IgD-negative memory B cell (primary cell): ENCODE measurements around the gene MUC13. TPM values are rescaled to one million over a fixed set of nuclear protein-coding genes. Genes with fewer than 3 reads are reported as not detected.

ENCODE experiments used
- H3K27ac Mint-ChIP-seq, 3 donors: one replicate each; pipeline ENCODE4 v1.8.0; 2020 to 2022; ENCODE audit warnings: mild to moderate bottlenecking in 3 of 3, mixed read lengths in 3 of 3, moderate library complexity in 1 of 3
- H3K27me3 Mint-ChIP-seq: one replicate; pipeline ENCODE4 v1.8.0; 2021; ENCODE audit warnings: mixed read lengths
- H3K36me3 Mint-ChIP-seq: one replicate; pipeline ENCODE4 v1.8.0; 2020; ENCODE audit warnings: mild to moderate bottlenecking, mixed read lengths
- H3K4me1 Mint-ChIP-seq, 3 donors: one replicate each; pipeline ENCODE4 v1.8.0; 2020 to 2022; ENCODE audit warnings: mixed read lengths in 3 of 3, mild to moderate bottlenecking in 1 of 3
- H3K4me3 Mint-ChIP-seq, 4 donors: one replicate each; pipeline ENCODE4 v1.8.0; 2020 to 2022; ENCODE audit warnings: mild to moderate bottlenecking in 4 of 4, mixed read lengths in 4 of 4, moderate library complexity in 3 of 4
- H3K9me3 Mint-ChIP-seq, 3 donors: one replicate each; pipeline ENCODE4 v1.8.0; 2020 to 2021; ENCODE audit warnings: mixed read lengths in 3 of 3, mild to moderate bottlenecking in 1 of 3
- polyA plus RNA-seq: library from polyadenylated mRNA; unstranded; fragments of 300-500 nt; fragmentation: Illumina TruSeq; gene quantifications from one replicate; pipeline ENCODE4 v1.2.3, GENCODE V29; 2021

MUC13 gene
- polyA plus RNA-seq, 1 donor from 2014 or later: not detected

- peaks cover 0 to 3% (median 2%) of the 10 kb centered on the region in 3 donors for H3K4me1 Mint-ChIP-seq
- no peaks in the 10 kb centered on the region for H3K9me3 Mint-ChIP-seq
- H3K36me3 Mint-ChIP-seq: peaks cover 2% of the 10 kb centered on the region
- H3K4me3 Mint-ChIP-seq: no peak overlapping the region
- no peaks in the 10 kb centered on the region for H3K27me3 Mint-ChIP-seq
- H3K27ac Mint-ChIP-seq: peak overlapping the region in 1 of 3 donors; percentile 7
These were observed 37.6 kb downstream of the MUC13 start for GRCh38 chr3:124896824-124897526.

DNA sequence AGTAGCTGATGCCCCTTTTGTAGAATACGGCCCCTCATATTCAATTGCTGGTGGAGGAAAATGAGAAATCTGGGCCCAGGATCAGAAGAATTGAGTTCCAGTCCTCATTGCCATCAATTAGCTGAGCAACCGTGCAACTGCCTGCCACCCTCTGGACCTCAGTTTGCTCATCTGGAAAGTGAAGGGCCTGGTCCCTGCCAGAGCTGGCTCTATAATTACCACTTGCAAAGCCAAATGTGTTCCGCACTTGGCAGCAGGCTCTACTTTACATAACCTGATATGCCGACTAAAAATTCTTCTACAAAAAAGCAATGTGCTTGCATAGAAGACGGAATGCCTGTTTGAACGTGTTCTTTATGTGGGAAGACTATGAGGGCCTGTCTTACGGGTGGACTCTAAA, 38.8 kb downstream of the MUC13 start:
- Mint-ChIP-seq H3K4me1 (peaks cover 0 to under 1% (median 0%) of the 10 kb centered on the region in 3 donors), H3K9me3 (no peaks in the 10 kb centered on the region), H3K27me3 (no peaks in the 10 kb centered on the region), H3K27ac (no peak overlapping the region), H3K36me3 (peaks cover 2% of the 10 kb centered on the region), H3K4me3 (no peak overlapping the region)

GRCh38 chr3:124893526-124893925, 41.0 kb downstream of the MUC13 start:
- H3K36me3 Mint-ChIP-seq: peaks cover 2% of the 10 kb centered on the region
- no peak overlapping the region for H3K27ac Mint-ChIP-seq
- peaks cover 2% of the 10 kb centered on the region for H3K27me3 Mint-ChIP-seq
- no peak overlapping the region for H3K4me3 Mint-ChIP-seq
- H3K4me1 Mint-ChIP-seq: peaks cover 0 to 5% (median 0%) of the 10 kb centered on the region in 3 donors
- no peaks in the 10 kb centered on the region for H3K9me3 Mint-ChIP-seq

DNA sequence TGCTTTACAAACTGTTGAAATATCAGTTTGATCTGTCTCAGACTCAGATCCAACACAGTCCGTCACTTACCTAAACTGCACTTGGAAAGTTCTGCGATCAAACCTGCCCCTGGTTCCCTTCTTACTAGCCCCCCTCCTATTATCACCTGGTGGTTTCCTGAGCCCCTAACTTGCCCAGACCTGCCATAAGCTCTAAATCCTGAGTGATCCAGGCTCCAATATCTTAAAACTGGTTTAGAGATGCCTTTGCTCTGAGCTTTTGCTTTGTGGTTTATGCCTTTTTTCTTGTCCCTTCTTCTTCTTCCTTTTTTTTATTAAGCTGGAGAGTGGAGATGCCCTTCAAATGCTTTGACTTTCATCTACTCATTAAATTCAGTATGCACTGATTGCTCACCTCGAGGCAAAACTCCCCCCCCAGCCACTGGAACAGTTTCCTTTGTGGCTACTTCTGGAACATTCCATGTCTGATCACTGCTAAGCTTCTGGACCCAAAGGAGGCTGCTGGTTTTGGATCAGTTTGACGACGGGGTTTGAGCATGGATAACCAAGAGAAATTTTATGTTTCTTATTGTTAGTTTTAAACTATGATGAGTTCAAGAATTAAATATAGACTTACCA, 43.9 kb downstream of the MUC13 start:
- Mint-ChIP-seq H3K27ac (no peak overlapping the region), H3K27me3 (peaks cover 13% of the 10 kb centered on the region), H3K9me3 (no peaks in the 10 kb centered on the region), H3K4me3 (peak overlapping the region in 1 of 4 donors; percentile 13), H3K4me1 (peaks cover 4 to 5% (median 4%) of the 10 kb centered on the region in 3 donors), H3K36me3 (peaks cover 2% of the 10 kb centered on the region)

DNA sequence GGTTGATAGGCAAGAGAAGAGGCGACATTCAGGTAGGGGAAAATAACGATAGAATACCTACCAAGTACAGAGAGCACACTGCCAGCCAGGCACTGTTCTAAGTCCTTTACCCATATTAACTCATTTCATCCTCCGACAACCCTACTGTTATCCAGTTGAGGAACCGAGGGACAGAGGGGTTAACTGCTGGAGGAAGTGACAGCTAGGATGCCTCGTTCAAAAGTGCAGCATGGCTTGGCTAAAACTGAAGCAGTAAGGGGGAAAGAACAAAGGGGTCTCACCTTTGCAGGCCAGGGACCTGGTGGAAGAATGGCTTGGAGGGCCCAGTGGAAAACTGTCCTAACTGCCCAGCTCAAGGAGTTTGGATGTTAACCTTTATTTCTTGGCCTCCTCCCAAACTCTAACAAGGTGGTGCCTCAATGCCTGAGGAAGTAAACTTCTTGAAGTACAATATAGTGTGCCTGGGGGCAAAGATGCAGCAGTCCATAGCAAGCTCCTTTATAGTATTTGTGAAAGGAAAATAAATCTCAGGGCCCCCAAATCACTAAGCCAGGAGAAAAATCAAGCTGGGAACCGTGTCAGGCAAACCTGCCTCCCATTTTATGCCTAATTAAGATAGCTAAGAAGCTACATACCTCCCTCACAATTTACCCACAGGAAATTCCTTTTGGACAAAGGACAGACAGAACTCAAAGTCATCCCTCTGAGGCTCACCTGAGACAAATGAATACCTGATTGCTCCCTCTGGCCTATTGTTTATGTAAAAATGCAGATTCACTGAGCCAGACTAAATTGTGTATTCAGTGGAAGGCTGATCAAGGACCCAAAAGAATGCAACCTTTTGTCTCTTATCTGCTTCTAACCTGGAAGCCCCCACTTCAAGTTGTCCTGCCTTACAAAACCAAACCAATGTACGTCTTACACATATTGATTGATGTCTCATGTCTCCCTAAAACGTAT, 45.8 kb downstream of the MUC13 start:
- Mint-ChIP-seq H3K4me1 (peaks cover 5 to 8% (median 6%) of the 10 kb centered on the region in 3 donors), H3K9me3 (no peaks in the 10 kb centered on the region), H3K4me3 (peak overlapping the region; percentile 55 to 81 (median 76)), H3K27ac (no peak overlapping the region), H3K27me3 (peaks cover 23% of the 10 kb centered on the region), H3K36me3 (no peaks in the 10 kb centered on the region)

DNA sequence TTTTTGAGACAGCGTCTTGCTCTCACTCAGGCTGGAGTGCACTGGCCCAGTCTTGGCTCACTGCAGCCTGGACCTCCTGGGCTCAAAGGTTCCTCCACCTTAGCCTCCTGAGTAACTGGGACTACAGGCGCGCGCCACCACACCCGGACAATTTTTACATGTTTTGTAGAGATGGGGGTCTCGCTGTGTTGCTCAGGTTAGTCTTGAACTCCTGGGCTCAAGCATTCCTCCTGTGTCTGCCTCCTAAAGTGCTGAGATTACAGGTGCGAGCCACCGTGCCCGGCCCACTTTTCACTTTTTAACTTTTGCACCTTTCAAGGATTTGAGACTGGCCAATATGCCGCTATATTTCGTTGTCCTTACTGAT, 46.6 kb downstream of the MUC13 start:
- Mint-ChIP-seq H3K4me3 (peak overlapping the region; percentile 35 to 81 (median 76)), H3K27ac (no peak overlapping the region), H3K36me3 (no peaks in the 10 kb centered on the region), H3K9me3 (no peaks in the 10 kb centered on the region), H3K4me1 (peaks cover 5 to 9% (median 8%) of the 10 kb centered on the region in 3 donors), H3K27me3 (peaks cover 27% of the 10 kb centered on the region)

DNA sequence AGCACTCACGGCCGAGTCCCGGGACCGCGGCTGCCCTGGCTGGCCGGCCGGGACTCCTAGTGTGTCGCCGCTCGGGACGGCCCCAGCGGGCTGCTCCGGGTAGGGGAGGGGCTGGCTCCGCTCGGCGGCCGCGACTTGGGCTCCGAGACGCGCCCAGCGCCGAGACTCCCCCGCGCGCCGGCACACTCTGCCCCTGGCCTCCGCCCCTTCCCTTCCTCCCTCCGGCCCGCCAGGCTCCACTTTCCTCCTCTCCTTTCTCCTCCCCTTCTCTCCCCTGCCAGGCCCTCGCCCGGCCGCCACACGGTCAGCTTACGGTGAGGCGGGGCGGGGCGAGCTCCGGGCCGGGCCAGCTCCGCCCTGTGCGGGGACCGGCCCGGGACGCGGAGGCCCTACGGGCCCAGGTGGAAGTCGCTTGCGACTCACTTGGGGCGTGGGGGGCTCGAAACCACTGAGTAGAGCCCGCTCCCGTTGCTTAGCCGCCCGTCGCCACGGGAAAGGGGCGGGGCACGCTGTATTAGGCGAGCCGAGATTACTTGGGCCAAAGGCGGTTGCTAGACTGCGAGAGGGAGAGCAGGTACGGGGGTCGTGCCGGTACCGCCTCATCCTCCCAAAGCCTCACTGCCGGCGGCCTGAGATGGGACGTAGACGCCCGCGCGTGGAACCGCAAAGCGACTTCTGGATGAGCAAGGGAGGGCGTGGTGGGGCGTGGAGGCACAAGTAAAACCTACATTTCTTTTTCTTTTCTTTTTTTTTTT, 47.2 kb downstream of the MUC13 start, which contains the start of gene ITGB5:
TSS of gene ITGB5 (minus strand) at position 189 of the 755 bp plus-strand sequence. CDS start 365 bp downstream, outside the sequence.
- peak within 1 kb of the TSS; percentile 48 to 81 (median 76) for H3K4me3 Mint-ChIP-seq
- H3K27ac Mint-ChIP-seq: no peak within 1 kb of the TSS
- peaks cover 5 to 9% (median 8%) of the 10 kb centered on the region in 3 donors for H3K4me1 Mint-ChIP-seq
- H3K27me3 Mint-ChIP-seq: peaks cover 27% of the 10 kb centered on the region
- no peaks in the 10 kb centered on the region for H3K9me3 Mint-ChIP-seq
- H3K36me3 Mint-ChIP-seq: no peaks in the 10 kb centered on the region

DNA sequence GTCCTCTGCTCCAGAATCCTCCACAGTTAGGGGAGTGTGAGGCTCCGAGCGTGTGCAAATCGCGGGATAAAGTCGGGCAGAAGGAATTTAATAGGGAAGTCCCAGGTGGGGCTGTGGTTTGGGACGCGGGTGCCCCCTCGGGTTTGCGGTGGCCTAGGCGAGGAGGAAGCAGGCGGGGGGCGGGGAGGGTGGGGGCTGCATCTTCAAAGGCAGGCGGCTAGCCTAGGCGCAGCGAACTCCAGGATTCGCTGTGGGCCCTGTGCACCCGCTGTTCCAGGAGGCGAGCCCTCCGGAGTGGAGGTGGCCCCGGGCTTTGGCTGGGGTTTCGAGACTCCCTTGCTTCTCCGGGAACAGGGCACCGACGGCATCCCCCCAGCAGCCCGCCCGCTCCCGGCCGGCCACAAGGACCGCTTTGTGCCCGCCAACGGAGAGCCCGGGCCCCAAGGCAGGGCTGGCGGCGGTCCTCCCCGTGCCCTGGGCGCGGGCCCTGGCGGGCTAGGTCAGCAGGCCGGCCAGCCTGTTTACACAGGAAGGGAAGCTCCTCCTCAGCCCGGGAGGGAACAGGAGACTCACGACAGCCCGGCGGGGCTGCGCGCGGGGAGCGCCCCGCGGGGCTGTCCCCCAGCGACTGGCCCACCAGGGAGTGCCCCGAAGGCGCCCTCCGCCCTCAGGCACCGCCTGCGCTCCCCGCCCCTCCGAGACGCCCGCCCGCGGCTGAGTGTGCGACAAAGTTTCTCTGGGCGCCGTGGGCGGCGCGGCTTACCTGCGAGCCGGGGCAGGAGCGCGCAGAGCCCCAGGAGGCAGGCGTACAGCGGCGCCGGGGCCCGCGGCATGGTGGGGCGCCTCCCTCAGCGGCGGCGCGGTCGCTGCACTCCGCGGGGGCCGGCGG, 48.1 kb downstream of the MUC13 start:
- H3K4me1 Mint-ChIP-seq: peaks cover 5 to 9% (median 8%) of the 10 kb centered on the region in 3 donors
- peaks cover 31% of the 10 kb centered on the region for H3K27me3 Mint-ChIP-seq
- H3K27ac Mint-ChIP-seq: no peak overlapping the region
- peaks cover 0 to 2% (median 0%) of the 10 kb centered on the region in 3 donors for H3K9me3 Mint-ChIP-seq
- no peaks in the 10 kb centered on the region for H3K36me3 Mint-ChIP-seq
- H3K4me3 Mint-ChIP-seq: peak overlapping the region; percentile 47 to 90 (median 68)

DNA sequence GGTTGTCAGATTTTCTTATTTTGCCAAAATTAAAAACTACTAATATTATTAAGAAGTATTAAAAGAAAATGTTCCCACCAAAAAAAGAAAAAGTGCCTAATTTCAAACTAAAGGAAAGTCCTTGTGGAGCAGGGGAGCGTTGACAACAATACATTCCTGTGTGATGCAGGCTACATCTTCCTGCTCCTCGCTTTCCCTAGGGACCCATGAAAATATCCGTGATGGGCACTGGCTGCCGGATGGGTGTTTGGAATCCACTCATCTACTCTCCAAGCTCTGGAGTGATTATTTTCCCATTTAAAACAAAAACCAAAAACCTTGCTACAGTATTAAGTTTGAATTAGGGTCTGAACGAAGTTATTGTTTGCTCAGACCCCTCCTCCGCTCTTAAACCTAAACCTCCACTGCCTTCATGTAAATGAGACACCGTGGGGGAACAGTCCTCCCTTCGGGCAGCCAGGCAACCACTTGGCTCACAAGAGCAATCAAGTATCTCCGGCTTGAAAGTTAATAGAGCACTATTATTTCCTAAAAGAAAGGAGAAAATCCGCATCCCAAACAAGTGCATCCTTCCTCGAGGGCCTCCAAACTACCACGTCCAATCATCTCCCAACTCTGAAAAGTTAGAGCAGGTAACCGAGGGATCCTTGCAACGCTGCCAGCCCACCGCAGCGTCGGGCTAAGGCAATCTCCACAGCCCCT, 48.9 kb downstream of the MUC13 start:
- peaks cover 5 to 9% (median 8%) of the 10 kb centered on the region in 3 donors for H3K4me1 Mint-ChIP-seq
- H3K27ac Mint-ChIP-seq: no peak overlapping the region
- no peaks in the 10 kb centered on the region for H3K36me3 Mint-ChIP-seq
- peaks cover 0 to 2% (median 0%) of the 10 kb centered on the region in 3 donors for H3K9me3 Mint-ChIP-seq
- peak overlapping the region; percentile 47 to 90 (median 68) for H3K4me3 Mint-ChIP-seq
- H3K27me3 Mint-ChIP-seq: peaks cover 31% of the 10 kb centered on the region

GRCh38 chr3:124884474-124885101, 50.0 kb downstream of the MUC13 start:
- Mint-ChIP-seq H3K9me3 (peaks cover 0 to 2% (median 0%) of the 10 kb centered on the region in 3 donors), H3K4me3 (peak overlapping the region in 2 of 4 donors; percentile 17 to 48), H3K27ac (no peak overlapping the region), H3K36me3 (no peaks in the 10 kb centered on the region), H3K4me1 (peaks cover 5 to 9% (median 8%) of the 10 kb centered on the region in 3 donors), H3K27me3 (peaks cover 30% of the 10 kb centered on the region)

DNA sequence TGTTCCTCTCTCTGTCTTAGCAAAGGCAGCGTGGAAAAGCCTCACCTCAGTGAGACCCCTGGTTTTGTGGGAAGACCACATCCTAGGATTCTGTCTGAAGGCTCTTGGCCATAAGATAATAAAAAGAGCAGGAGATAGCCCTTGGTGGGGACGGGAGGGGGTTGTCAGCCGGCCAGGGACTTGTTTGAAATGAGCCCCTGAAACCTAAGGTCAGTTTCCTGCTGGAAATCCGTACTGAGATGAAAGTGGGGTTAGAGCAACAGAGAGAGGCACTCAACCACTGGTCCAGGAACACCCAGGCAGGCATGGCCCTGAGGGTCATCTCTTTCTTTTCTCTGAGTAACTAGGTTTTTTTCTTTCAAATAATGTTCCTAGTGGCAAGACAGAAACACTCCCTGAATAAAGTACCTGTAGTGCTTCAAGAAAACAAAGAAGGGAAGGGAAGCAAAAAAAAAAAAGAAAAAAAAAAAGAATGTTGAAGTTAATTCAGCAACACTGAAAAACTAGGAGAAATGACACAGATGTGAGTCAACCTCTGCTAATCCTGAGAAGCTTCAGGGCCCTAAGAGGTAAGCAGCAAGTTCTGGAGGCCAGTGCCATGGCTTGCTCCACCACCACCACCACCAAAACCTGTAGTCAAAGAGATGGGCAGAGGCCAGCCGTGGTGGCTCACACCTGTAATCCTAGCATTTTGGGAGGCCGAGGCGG, 50.6 kb downstream of the MUC13 start:
- Mint-ChIP-seq H3K4me1 (peaks cover 4 to 8% (median 5%) of the 10 kb centered on the region in 3 donors), H3K9me3 (peaks cover 0 to 2% (median 0%) of the 10 kb centered on the region in 3 donors), H3K27me3 (peaks cover 35% of the 10 kb centered on the region), H3K27ac (no peak overlapping the region), H3K36me3 (peaks cover 2% of the 10 kb centered on the region), H3K4me3 (peak overlapping the region in 2 of 4 donors; percentile 48 to 49)
